AG04450 (cell line): ENCODE results near the gene ITGB2. TPM values are rescaled to one million over a fixed set of nuclear protein-coding genes. Genes with fewer than 3 reads are reported as not detected.

ENCODE experiments used
- CTCF ChIA-PET: fragments of 300-600, 350-600 bp; formaldehyde crosslinking; extraction: SDS; loops from one replicate; lab custom pipeline; 2022; ENCODE audit warnings: antibody characterized with exemption, inconsistent platforms; lab: Charles Lee
- POLR2A ChIA-PET: fragments of 350-600 bp; formaldehyde crosslinking; extraction: SDS; loops from one replicate; lab custom pipeline; 2021; ENCODE audit warnings: antibody characterized with exemption, inconsistent platforms; lab: Yijun Ruan, JAX
- DNase-seq: peaks from one replicate; pipeline ENCODE4 v3.0.0-alpha.2; 2011; ENCODE audit warnings: low read depth, low spot score
- H3K27ac ChIP-seq: one replicate; pipeline ENCODE4 v1.5.1; 2012; ENCODE audit warnings: low read depth, low read length, control low read depth
- H3K27me3 ChIP-seq: one replicate; pipeline ENCODE4 v1.6.0; 2012; ENCODE audit warnings: low read length; ENCODE audit not compliant: control insufficient read depth, insufficient read depth
- H3K4me3 ChIP-seq: 2 replicates; pipeline ENCODE4 v1.5.1; 2011; ENCODE audit warnings: mild to moderate bottlenecking, low read depth, low read length, control low read depth
- H3K9me3 ChIP-seq: 2 replicates; pipeline ENCODE4 v1.5.1; 2012; ENCODE audit warnings: low read length; ENCODE audit not compliant: control insufficient read depth, insufficient read depth
- CTCF ChIP-seq: IDR thresholded peaks from 2 replicates; pipeline ENCODE4 v1.5.1; 2011; ENCODE audit warnings: low read depth, low read length, control low read depth, inconsistent platforms
- polyA plus RNA-seq: library from polyadenylated mRNA; depleted of rRNA; stranded (reverse); fragments of >200 nt; gene quantifications from 2 replicates; pipeline ENCODE4 v1.2.3, GENCODE V29; 2011

Gene ITGB2
- polyA plus RNA-seq, 1 experiment = 0.04 TPM

GRCh38 chr21:44867999-44868700 lies 52.5 kb downstream of the ITGB2 start:
- Histone ChIP-seq H3K27me3 (no peaks in the 10 kb centered on the region), H3K27ac (no peak overlapping the region), H3K9me3 (no peaks in the 10 kb centered on the region; the same call in 1 of the 2 replicates), H3K4me3 (no peak overlapping the region)
- ChIA-PET POLR2A (no interaction called here), CTCF (interaction anchor here (1.6 kb wide), 1 partner anchor 75 kb away, joined by 5 read pairs; no protein-coding TSS in a partner anchor)
- TF ChIP-seq CTCF = no peak
- DNase-seq = no peak

- ChIA-PET CTCF (interaction anchor here (1.6 kb wide), 1 partner anchor 74 kb away, joined by 5 read pairs; no protein-coding TSS in a partner anchor), POLR2A (interaction anchor here (0.7 kb wide), 1 partner anchor 66 kb away, joined by 3 read pairs; the partner anchor contains the start of gene UBE2G2)
Measured at GRCh38 chr21:44867464-44867863, 53.2 kb downstream of the ITGB2 start.

GRCh38 chr21:44866780-44867179 lies 53.9 kb downstream of the ITGB2 start:
- ChIA-PET POLR2A (interaction anchor here (0.7 kb wide), 1 partner anchor 65 kb away, joined by 3 read pairs; the partner anchor contains the start of gene UBE2G2), CTCF (interaction anchor here (1.6 kb wide), 1 partner anchor 73 kb away, joined by 5 read pairs; no protein-coding TSS in a partner anchor)
- DNase-seq = no peak
- TF ChIP-seq CTCF = no peak
- no peaks in the 10 kb centered on the region for H3K27me3 ChIP-seq
- H3K4me3 ChIP-seq = no peak overlapping the region
- no peaks in the 10 kb centered on the region; the same call in 1 of the 2 replicates for H3K9me3 ChIP-seq
- no peak overlapping the region for H3K27ac ChIP-seq

More at GRCh38 chr21:44867464-44867863, 53.2 kb downstream of the ITGB2 start:
- Histone ChIP-seq H3K27ac (no peak overlapping the region), H3K27me3 (no peaks in the 10 kb centered on the region), H3K4me3 (no peak overlapping the region), H3K9me3 (no peaks in the 10 kb centered on the region; the same call in 1 of the 2 replicates)
- no peak for TF ChIP-seq CTCF
- DNase-seq = no peak

GRCh38 chr21:44865561-44866280 lies 55.0 kb downstream of the ITGB2 start:
- Histone ChIP-seq H3K4me3 (no peak overlapping the region), H3K27me3 (no peaks in the 10 kb centered on the region), H3K27ac (no peak overlapping the region), H3K9me3 (no peaks in the 10 kb centered on the region; the same call in 1 of the 2 replicates)
- ChIA-PET POLR2A (no interaction called here), CTCF (interaction anchor here (0.6 kb wide), 1 partner anchor 271 kb away, joined by 3 read pairs; no protein-coding TSS in a partner anchor)
- TF ChIP-seq CTCF = no peak
- DNase-seq = no peak
